NCI-H510A (cell line): ENCODE measurements around the gene DHX32.

Source experiments
- DNase-seq: peaks from one replicate; lab custom pipeline; 2025; lab: John Stamatoyannopoulos, UW

DHX32 gene

DNA sequence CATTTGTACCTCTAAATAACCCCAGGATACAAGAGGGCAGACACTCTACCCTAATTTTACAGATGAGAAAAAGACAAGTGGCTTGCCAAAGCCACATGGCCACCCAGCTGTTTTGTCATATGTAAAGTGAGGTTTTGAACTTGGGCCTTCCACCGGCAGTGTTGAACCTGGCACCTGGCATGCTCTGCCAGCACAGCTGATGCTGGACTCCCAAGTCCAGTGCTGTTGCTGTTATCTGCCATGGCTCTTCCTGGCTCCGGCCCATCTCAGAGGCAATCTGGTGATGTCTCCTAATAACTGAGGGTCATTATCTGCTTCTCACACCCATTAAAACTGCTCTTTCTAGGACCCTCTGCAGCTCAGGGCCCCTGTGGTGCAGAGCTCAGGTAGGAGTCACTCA, 32.7 kb downstream of the DHX32 start:
- no peak for DNase-seq

DNA sequence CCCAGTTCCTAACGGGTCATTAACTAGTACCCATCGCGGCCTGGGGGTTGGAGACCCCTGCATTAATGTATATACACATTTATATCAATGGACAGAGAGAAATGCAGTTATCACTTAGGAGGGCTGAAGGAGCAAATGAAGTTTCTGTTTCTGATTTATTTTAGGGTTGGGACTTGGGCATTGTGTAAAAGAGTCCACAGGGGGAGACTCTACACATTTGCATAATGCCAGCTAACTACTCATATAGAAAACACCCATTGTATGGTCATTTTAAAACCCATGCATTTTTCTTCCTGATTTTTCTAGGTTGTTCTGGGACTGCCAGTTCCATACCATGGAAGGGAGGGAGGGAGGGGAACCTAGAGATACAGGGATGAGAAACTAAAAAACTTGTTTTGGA, 34.2 kb downstream of the DHX32 start:
- no peak for DNase-seq

DNA sequence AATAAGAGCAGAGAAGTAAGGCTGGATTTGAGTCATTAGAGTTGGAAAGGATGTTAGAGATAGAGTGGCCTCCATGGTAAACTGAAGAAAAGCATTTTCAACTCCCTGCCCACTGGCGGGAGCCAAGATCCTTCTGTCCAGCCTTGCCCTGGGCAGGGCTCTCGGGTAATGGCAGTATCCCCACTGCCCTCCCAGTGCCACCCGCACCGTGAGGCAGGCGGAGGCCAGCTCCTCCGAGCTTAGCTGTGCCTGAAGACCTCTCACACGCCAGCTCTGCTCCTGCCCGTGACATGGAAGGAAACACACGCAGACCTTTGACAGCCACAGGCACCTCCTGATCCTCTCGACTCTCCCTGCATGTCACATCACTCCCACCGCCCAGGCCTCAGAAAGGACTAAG, 35.5 kb downstream of the DHX32 start:
- DNase-seq = no peak

DNA sequence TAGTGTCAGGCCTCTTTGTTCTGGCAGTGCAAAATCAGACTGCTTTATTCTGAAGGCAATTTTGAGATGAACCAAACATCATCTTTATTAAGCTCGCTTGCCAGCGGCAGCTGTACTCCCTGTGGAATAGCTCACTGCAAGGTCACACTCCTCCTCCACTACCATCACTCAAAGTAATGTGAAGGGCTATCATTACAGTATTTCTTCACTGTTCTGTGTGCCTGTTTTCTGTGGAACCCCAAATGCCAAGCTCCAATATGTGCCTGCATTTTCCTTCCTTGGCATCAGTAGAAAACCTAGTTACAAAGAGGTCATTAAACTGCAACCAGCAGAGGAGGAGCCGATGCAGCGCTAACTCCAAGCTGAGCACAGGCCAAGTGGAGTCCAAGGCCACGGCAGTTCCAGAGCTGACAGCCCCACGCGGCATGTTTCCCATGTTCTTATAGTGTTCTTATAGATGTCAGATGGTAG, 36.3 kb downstream of the DHX32 start:
- no peak for DNase-seq

DNA sequence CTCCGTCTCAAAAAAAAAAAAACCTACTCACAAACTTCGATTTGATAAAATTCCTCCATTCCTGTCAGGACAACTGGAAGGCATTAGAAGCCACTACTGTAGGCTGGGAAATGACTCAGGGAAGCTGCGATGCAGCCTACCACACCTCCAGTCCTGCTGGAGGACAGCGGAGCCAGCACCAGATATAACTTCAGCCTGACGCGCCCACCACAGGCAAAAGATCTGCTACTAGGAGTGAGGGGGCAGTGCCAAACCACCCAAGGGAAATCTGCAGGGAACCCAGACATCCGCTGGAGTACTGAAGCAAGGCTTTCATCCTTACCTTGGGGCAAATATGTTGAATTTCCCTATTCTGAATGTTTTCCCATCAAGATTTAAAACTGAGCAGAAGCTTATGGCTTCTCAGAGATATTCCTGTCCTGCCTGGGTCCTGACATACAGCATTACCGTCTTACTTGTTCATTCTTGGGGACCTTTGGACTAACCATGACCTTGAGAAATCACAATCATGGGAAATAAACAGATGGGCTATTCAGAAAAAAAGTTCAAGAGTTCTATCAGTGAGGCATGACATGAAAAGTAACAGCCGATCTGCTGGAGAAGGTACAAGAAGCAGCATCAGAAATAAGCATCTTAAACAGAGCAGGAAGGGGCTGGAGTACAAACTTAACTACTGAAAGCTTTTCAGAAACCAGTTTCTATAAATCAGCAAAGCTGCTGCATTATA, 37.3 kb downstream of the DHX32 start:
- DNase-seq = no peak

DNA sequence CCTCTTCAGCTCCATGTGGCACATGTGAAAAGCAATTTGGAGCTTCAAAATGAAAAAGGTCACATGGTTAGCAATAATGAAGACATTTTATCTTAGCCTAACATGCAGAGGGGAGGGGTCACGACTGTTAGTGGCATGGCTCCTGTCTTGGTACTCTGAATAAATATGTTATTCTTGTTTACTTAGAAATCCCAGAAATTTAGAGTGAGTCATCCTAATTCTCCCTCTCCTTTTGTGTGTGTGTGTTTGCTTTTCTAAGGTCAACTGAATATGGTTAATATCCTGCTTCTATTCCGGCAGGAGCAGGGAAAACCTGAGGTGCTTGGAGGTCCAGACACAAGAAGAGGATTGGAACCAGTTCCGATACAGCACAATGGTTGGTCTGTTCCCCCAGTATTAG, 40.1 kb downstream of the DHX32 start:
- DNase-seq = no peak

DNA sequence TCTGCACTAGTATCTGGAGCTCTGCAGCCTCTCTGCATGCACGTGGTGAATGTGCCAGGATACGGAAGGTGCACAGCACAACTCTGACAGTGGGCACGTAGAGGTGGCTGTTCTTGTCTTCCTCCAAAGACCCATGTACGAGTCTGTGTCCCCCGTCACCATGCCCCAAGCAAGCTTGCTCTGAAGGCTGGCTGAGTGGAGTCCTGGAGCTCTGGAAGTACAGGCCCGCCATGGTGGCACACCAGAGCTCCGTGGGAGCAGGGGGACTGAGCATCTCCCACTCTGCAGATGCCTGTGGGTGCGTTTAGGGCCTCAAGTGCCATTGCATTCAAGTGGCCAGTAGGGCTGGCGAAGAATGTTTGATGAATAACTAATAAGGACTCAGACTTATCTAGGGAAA, 40.7 kb downstream of the DHX32 start:
- DNase-seq = no peak

DNA sequence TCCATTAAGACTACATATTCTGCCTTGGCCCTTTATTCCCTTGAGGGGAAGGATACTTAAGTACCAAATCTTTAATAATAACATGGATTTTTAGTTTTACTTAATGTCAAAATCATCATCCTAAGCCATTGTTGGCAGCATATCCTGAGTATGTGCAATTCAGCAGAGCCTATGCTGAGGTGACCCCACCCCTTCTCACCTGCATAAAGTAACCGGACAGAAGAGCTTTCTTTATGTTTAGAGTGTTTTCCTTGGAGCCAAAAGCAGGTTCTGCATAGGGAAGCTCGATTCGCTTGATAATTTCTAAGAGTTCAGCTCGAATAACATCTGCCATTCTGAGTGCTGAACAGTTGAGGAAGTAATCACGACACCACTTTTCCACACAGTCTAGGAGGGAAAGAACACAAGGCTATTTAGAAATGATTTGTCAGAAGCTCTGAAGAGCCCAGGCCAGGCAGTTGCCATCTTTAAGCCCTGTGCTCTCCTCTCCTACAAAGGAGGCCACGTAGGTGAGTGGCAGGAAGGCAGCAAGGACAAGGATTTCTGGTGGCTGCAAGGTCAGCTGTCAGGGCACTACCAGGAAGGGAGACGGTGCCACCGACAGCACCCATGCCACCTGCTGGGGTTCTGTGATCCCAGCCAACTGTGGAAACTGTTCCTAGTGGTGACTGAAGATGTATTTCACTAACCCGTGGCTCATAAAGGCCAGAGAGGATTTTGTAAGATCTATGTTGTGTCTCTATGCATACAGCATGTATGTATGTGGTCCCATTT, 42.1 kb downstream of the DHX32 start:
- peak; percentile 15 for DNase-seq

DNA sequence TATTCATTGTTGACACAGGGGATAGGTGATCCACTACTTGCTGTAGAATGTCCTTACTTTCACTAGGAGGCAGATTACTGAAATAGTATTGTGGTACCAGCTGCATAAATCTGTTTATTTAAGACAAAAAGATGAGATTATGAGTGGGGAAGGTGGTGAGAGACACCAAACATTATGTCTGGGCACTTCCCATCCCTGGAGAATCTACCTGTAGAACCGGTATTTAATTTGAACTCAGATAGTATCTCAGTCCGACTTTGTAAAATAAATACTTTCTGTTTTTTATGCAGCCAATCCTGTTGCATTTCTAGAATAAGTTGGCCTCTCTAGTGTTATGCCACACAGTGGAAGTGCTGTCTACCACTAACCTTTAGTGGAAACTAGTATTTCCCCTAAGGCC, 44.3 kb downstream of the DHX32 start:
- DNase-seq = no peak

DNA sequence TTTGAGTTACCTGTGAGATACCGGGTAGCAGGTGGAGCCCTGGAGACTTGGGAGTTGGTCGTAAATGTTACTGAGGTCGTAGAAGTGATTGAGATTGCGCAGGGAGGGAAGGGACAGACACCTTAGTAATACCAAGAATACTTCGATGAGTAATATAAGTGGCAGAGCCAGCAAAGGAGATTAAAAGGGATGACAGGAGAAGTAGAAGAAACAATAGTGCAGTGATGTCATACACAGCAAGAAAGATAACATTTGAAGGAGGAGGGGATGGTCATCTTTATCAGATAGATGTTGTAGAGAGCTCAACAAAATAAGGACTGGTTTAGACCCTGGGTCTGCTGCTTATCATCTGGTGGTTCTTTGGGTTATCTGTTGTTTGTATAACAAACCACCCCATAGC, 52.8 kb downstream of the DHX32 start:
- DNase-seq = no peak

DNA sequence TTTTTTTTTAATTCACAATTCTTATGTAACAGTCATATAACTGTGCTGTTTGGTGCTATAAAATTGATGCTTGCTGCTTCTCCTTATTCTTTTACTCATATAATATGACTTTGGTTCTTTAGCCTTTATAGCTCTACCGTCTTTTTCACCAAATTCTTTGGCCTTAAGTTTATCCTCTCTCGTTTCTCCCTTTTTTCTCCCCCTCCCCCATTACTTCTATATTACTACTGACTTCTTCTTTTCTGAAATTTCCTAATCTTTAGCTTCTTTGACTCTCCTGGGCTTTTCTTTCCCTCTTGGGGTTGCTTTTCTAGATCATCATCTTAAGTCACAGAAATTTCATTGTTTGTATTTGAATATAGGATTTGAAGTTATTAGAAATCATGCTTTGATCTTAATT, 54.0 kb downstream of the DHX32 start:
- no peak for DNase-seq

DNA sequence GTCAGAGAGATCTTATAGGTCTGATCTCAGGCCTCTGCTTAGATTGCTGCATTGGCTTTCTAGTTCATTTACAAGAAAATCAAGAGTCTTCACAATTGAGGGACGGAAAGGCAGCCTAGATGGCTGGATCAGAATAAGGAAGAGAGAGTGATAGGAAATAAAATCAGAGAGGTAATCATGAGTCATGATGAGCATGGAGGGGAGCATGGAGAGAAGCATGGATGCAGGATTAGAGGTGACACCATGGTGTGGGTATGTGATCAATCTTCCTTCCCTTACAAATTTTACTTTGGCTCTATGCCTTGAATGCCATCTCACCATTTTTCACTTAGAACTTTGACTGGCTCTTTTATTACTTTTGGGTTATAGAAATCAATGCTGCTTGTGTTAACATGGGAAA, 56.4 kb downstream of the DHX32 start:
- no peak for DNase-seq

DNA sequence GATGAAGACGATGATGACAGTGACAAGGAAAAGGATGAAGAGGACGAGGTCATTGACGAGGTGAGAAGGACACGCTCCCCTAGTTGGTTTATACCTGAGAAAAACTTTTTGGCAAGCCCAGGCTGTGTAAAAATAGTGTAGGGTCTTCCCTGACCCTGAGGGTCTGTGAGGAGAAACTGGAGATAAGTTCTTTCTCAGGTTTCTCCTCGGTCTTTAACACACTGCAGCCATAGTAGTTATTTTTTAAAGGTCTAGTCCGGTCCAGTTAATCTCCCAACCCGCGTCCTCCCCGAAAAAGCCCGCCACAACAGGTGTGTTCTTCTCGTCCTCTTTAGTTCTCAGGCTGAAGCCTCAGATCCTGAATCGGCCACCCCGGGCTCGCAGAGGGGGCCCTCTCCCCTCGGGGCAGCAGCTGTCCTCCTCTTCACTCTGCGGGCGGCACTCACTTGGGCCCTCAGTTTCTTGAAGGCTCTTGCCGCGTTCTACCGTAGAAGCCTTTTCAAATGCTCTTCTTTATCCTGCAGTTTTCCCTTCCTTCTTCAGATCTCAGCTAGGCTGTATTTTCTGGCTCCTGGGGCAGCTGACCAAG, 57.3 kb downstream of the DHX32 start:
- DNase-seq = no peak

DNA sequence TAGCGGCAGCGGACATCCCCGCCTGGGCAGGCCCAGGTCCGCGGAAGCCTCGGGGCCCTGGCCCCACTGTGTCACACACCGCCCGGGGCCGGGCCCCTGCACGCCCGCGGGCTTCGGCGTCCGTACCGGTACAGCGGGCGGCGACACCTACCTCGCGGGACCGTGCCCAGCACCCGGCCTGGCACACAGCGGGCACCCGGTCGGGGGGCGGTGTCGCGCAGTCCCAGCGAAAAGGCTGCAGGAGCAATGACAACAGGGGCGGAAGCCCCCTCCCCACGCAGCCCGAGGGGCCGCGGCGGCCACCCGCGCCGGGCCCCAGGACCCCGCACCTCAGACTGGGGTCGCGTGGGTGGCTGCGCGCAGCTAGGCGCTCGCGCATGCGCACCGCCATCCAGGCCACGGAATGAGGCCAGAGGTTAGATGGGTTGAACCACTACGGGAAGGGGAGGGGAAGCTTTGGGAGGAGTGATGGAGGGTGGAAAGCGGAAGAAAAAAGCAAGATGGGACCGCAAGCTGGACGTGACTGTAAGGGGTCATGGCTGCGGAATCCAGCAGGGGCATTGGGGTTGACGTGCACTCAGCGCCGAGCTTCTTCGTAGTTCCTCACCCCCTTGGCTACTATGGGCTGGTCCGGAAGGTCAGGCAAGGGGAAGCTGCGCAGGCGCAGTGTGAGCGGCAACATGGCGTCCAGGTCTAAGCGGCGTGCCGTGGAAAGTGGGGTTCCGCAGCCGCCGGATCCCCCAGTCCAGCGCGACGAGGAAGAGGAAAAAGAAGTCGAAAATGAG, 58.0 kb downstream of the DHX32 start, which contains the start of the genes BCCIP and UROS:
TSS of gene BCCIP (plus strand) at position 669 of the 785 bp plus-strand sequence. CDS start at position 681, 12 bp downstream.
TSS of gene UROS (minus strand) at position 381 of the 785 bp plus-strand sequence. CDS start 6,759 bp downstream, outside the sequence.
- peak; percentile 78 for DNase-seq

DNA sequence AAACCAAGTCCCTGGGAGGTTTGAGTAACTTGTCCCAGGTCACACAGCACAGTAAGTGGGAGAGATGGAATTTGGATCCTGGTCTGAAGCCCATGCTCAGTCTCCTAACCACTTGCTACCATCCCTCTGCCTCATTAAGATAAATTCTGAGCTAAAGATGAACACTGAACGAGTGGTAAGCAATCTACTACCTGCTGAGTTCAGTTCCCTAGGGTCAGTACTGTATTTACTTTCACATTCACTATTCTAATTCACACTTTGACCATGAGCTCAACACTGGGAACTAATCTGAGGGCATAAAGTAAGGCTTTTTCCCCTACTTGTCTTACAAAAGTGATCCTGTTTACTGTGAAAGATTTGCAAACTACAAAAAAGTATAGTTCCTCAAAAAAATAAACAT, 60.4 kb downstream of the DHX32 start:
- DNase-seq = no peak

DNA sequence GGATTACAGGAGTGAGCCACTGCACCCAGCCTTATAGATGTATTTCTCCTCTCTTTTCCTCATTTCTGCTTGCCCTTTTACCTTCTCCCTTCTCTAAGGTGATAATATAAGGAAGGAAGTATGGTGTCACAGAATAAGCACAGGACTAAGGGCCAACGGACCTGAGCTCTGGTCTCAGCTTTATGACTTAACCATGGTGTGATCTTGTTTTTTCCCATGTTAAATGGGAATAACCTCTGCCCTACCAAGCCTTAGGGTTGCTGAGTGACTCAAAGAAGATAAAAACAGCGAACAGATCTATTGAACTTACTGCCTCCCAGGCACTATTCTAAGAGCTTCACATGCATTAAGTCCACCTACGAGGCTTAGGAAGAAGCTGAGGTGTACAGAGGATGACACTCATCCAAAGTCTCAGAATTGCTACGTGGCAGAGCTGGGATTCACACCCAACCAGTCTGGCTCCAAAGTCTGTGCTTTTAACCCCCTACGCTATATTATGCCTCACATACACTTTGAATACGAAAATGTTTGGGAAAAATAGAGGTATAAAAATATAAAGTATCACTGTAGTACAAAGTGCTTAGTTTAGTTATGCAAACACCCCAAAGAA, 63.6 kb downstream of the DHX32 start:
- DNase-seq = no peak

DNA sequence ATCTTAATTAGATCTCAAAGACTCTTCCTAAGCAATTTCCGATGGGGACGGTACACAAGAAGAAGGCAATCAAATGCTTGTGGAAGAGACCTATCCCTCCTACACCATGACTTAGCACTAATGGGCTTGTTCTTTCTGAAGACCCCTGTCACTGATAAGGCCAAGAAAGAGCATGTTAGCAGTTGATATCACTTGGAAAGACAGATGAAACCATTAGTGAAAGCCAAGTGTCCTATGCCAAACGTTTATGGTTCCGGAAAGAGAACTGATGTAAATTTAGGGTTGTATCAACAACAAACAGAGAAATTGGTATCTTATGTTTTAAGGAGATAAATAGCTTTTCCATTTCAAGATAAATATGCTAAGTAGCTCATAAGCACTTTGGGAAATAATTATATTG, 64.5 kb downstream of the DHX32 start:
- no peak for DNase-seq

DNA sequence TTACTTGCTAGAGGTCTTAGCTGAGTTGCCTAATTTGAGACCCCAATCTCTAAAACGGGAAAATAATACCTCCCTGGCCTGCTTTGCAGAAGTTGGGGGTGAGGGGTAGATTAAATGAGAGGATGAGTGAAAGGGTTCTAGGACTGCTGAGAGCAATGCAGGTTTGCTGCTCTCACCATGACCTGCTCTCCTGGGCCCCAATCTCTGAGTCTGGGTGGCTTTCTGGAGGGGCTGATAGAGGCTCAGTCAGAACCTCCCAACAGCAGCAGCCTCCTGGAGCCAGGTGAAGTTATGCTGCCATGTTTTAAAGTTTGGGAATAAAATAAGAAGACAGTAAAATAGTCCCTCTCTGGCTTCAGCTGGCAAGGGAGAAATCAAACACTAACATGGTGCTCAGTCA, 65.3 kb downstream of the DHX32 start:
- DNase-seq = no peak

DNA sequence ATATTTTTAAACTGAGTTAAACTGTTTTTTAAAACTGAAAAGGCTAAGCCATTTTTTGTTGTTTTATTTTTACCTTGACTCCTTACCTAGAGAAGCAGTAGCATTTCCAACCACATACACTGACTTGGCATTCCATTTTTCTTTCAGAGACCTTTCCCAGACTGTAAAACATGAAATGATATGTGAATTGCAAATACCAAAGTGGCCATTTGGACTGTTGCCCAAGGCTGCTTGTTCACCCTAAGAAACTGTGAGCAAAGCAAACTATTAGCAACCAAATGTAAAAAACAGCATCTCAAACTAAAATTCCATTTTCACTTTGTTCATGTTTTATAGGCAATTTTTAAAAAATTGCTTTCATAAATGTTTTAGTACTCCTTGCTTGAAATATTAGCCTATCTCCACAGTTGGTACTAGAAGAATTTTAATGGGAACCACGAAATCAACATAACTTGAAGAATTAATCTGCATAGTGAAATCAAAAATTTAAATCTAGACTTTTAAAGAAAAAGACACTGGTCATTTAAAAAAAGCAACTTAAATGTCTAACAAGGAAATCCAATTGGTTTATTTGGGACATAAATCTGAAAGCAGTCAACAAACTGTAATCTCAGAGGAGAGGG, 68.9 kb downstream of the DHX32 start:
- DNase-seq = no peak

DNA sequence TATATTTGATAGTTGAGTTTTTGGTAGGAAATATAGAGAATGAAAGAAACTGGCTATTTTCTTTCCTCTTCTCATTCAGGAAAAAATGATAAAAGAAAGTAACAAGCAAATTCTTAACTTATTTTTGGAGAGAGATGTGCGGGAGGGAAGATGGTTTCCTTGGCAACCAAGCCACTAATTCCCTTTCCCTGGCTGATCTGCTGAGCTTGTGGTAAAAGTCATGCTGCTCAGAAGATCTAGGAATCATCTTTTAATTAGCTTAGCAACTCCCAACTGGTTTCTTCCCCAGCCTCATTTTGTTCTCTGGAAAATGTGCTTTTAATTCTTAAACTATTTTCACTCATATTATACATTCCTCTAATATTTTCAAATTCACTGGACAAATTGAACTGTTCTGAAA, 69.8 kb downstream of the DHX32 start:
- no peak for DNase-seq

DNA sequence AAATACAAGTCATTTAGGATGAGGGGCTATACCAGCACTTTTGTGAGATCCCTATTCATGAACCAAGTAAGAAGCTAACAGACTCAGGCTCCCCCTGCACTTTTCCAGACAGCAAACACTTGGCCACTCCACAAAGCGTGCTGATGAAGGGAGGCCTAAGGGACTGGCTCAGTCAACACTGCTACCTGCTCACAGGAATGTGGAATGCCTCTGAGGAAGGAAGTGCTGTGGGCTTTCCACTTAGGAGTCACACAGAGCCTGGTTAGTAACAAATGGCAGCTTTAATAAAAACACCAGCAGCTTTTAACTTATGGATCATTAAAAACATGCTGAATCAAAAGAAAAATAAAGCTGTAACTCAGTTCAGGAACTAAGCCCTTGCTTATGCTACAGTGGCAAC, 73.0 kb downstream of the DHX32 start:
- no peak for DNase-seq
